Mesenchymal stem cell (in vitro differentiated cells and primary cell): ENCODE measurements around the gene AFTPH.

Experiments
- DNase-seq: peaks from one replicate; pipeline ENCODE4 v3.0.0-alpha.2; 2013
- H2AFZ ChIP-seq: one replicate; pipeline ENCODE4 v1.6.1; 2013; ENCODE audit warnings: low read depth, mild to moderate bottlenecking, control low read depth, inconsistent platforms, low read length, moderate library complexity
- H2AK5ac ChIP-seq: 2 replicates; pipeline ENCODE4 v1.6.1; 2013; ENCODE audit warnings: low read length, moderate library complexity, mild to moderate bottlenecking, inconsistent platforms; ENCODE audit not compliant: severe bottlenecking
- H2BK120ac ChIP-seq: one replicate; pipeline ENCODE4 v1.6.1; 2013; ENCODE audit warnings: low read depth, mild to moderate bottlenecking, inconsistent platforms, low read length, moderate library complexity
- H2BK12ac ChIP-seq, 2 experiments: one replicate each; pipeline ENCODE4 v1.6.1; 2013; ENCODE audit warnings: inconsistent platforms in 2 of 2, low read length in 2 of 2, mild to moderate bottlenecking in 2 of 2, moderate library complexity in 2 of 2, control low read depth in 1 of 2
- H2BK15ac ChIP-seq: one replicate; pipeline ENCODE4 v1.6.1; 2013; ENCODE audit warnings: mild to moderate bottlenecking, low read depth, inconsistent platforms; ENCODE audit not compliant: poor library complexity, severe bottlenecking
- H2BK5ac ChIP-seq: 2 replicates; pipeline ENCODE4 v1.6.1; 2013; ENCODE audit warnings: low read depth, mild to moderate bottlenecking, low read length, control low read depth, inconsistent platforms; ENCODE audit not compliant: poor library complexity, severe bottlenecking
- H3K14ac ChIP-seq, 2 experiments: one replicate each; pipeline ENCODE4 v1.6.1; 2013; ENCODE audit warnings: inconsistent platforms in 2 of 2, low read length in 2 of 2, control low read depth in 1 of 2, mild to moderate bottlenecking in 1 of 2, moderate library complexity in 1 of 2
- H3K18ac ChIP-seq, 2 experiments: one replicate each; pipeline ENCODE4 v1.6.1; 2013; ENCODE audit warnings: inconsistent platforms in 2 of 2, low read length in 2 of 2, control low read depth in 1 of 2, low read depth in 1 of 2, mild to moderate bottlenecking in 1 of 2
- H3K23ac ChIP-seq, 2 experiments: one replicate each; pipeline ENCODE4 v1.6.1; 2013; ENCODE audit warnings: inconsistent platforms in 2 of 2, low read length in 2 of 2, mild to moderate bottlenecking in 2 of 2, moderate library complexity in 2 of 2, control low read depth in 1 of 2
- H3K27ac ChIP-seq: 2 replicates; pipeline ENCODE4 v1.5.1; 2013; ENCODE audit warnings: mild to moderate bottlenecking, moderate library complexity, low read length, control low read depth, inconsistent platforms; ENCODE audit not compliant: poor library complexity, severe bottlenecking
- H3K27me3 ChIP-seq, 2 experiments: 2 replicates each; pipeline versions ENCODE4 v1.6.1 to v1.7.0; 2013; ENCODE audit warnings: low read length in 2 of 2, mild to moderate bottlenecking in 2 of 2, moderate library complexity in 2 of 2, control low read depth in 1 of 2, inconsistent platforms in 1 of 2; ENCODE audit not compliant: control insufficient read depth in 1 of 2, insufficient read depth in 1 of 2
- H3K36me3 ChIP-seq, 2 experiments: 2 replicates each; pipeline versions ENCODE4 v1.6.1 to v1.7.0; 2013; ENCODE audit warnings: low read length in 2 of 2, control low read depth in 1 of 2, inconsistent platforms in 1 of 2, low read depth in 1 of 2, mild to moderate bottlenecking in 1 of 2; ENCODE audit not compliant: insufficient read depth in 2 of 2, control insufficient read depth in 1 of 2
- H3K4ac ChIP-seq, 2 experiments: one replicate each; pipeline ENCODE4 v1.6.1; 2013; ENCODE audit warnings: inconsistent platforms in 2 of 2, low read length in 2 of 2, mild to moderate bottlenecking in 2 of 2, moderate library complexity in 2 of 2, control low read depth in 1 of 2, low read depth in 1 of 2
- H3K4me1 ChIP-seq: 2 replicates; pipeline ENCODE4 v1.6.1; 2013; ENCODE audit warnings: low read depth, low read length, control low read depth; ENCODE audit not compliant: control insufficient read depth, insufficient read depth
- H3K4me2 ChIP-seq: 2 replicates; pipeline ENCODE4 v1.6.1; 2013; ENCODE audit warnings: low read length, mild to moderate bottlenecking, inconsistent platforms; ENCODE audit not compliant: poor library complexity, severe bottlenecking
- H3K4me3 ChIP-seq, 2 experiments: 2 replicates each; pipeline versions ENCODE4 v1.5.1 to v1.7.0; 2013; ENCODE audit warnings: low read length in 2 of 2, mild to moderate bottlenecking in 2 of 2, control low read depth in 1 of 2, low read depth in 1 of 2; ENCODE audit not compliant: insufficient read depth in 1 of 2
- H3K79me1 ChIP-seq: replicated peaks from 2 replicates; pipeline ENCODE4 v1.6.1; 2013; ENCODE audit warnings: mild to moderate bottlenecking, control low read depth, low read length, inconsistent platforms; ENCODE audit not compliant: poor library complexity, severe bottlenecking
- H3K9ac ChIP-seq: 2 replicates; pipeline ENCODE4 v1.7.0; 2013; ENCODE audit warnings: mild to moderate bottlenecking, low read length, moderate library complexity
- H3K9me3 ChIP-seq: 2 replicates; pipeline ENCODE4 v1.7.0; 2013; ENCODE audit warnings: mild to moderate bottlenecking, low read length; ENCODE audit not compliant: control insufficient read depth
- H4K8ac ChIP-seq: one replicate; pipeline ENCODE4 v1.6.1; 2013; ENCODE audit warnings: inconsistent platforms, mild to moderate bottlenecking, low read length, moderate library complexity
- H4K91ac ChIP-seq: one replicate; pipeline ENCODE4 v1.6.1; 2013; ENCODE audit warnings: mild to moderate bottlenecking, low read length, inconsistent platforms
- WGBS: methylation state at CpG from one replicate; pipeline ENCODE4 v1.1.7; 2013; ENCODE audit warnings: mixed read lengths; 5-methylcytosine and 5-hydroxymethylcytosine counted together

AFTPH gene

GRCh38 chr2:64591188-64591587 is 67.1 kb downstream of the AFTPH start:
- 94% methylated on average over 4 of the region's 4 CpGs for WGBS
- no peak for DNase-seq
- no peak overlapping the region for H3K9ac ChIP-seq
- H3K4ac ChIP-seq, result no peak overlapping the region
- no peak overlapping the region for H3K4me3 ChIP-seq
- peaks cover 6% of the 10 kb centered on the region for H3K79me1 ChIP-seq
- H3K4me2 ChIP-seq, result no peak overlapping the region
- no peaks in the 10 kb centered on the region for H3K27me3 ChIP-seq
- H3K23ac ChIP-seq, result no peak overlapping the region
- no peak overlapping the region for H2BK5ac ChIP-seq
- H3K18ac ChIP-seq, result no peak overlapping the region
- H2BK15ac ChIP-seq, result no peak overlapping the region
- no peak overlapping the region for H2BK12ac ChIP-seq
- H4K91ac ChIP-seq, result no peak overlapping the region
- no peak overlapping the region for H2BK120ac ChIP-seq
- H2AK5ac ChIP-seq, result no peak overlapping the region
- no peak overlapping the region for H3K14ac ChIP-seq
- H3K4me1 ChIP-seq, result peaks cover 5% of the 10 kb centered on the region
- no peak overlapping the region for H4K8ac ChIP-seq
- no peak overlapping the region for H3K27ac ChIP-seq
- H3K9me3 ChIP-seq, result no peaks in the 10 kb centered on the region
- peaks cover 8 to 43% of the 10 kb centered on the region in 2 experiments for H3K36me3 ChIP-seq
- H2AFZ ChIP-seq, result no peak overlapping the region

GRCh38 chr2:64593035-64593655 is 69.0 kb downstream of the AFTPH start:
- 98% methylated on average over 2 of the region's 4 CpGs for WGBS
- Histone ChIP-seq H3K4me2 (no peak overlapping the region), H2BK5ac (no peak overlapping the region), H3K18ac (no peak overlapping the region), H4K91ac (no peak overlapping the region), H2AK5ac (no peak overlapping the region), H3K23ac (no peak overlapping the region), H2BK15ac (no peak overlapping the region), H2AFZ (no peak overlapping the region), H3K4me1 (peaks cover 5% of the 10 kb centered on the region), H3K36me3 (peaks cover 8 to 39% of the 10 kb centered on the region in 2 experiments), H2BK12ac (no peak overlapping the region), H3K9ac (peak overlapping the region; percentile 75), H3K27me3 (no peaks in the 10 kb centered on the region), H3K27ac (no peak overlapping the region), H4K8ac (no peak overlapping the region), H3K79me1 (peaks cover 4% of the 10 kb centered on the region), H3K4ac (no peak overlapping the region), H3K14ac (no peak overlapping the region), H2BK120ac (no peak overlapping the region), H3K4me3 (no peak overlapping the region), H3K9me3 (no peaks in the 10 kb centered on the region)
- peak; percentile 7 for DNase-seq

GRCh38 chr2:64594226-64594989 is 70.3 kb downstream of the AFTPH start:
- no peak overlapping the region for H3K18ac ChIP-seq
- H2BK15ac ChIP-seq, result no peak overlapping the region
- H3K4me2 ChIP-seq, result no peak overlapping the region
- H3K4me3 ChIP-seq, result peak overlapping the region in 1 of 2 experiments; percentile 32
- H3K4me1 ChIP-seq, result peaks cover 5% of the 10 kb centered on the region
- H3K36me3 ChIP-seq, result peaks cover 8 to 30% of the 10 kb centered on the region in 2 experiments
- peaks cover 3% of the 10 kb centered on the region for H3K79me1 ChIP-seq
- H2BK5ac ChIP-seq, result no peak overlapping the region
- peak overlapping the region; percentile 75 for H3K9ac ChIP-seq
- H3K23ac ChIP-seq, result no peak overlapping the region
- no peak overlapping the region for H2AK5ac ChIP-seq
- H3K14ac ChIP-seq, result no peak overlapping the region
- H4K91ac ChIP-seq, result no peak overlapping the region
- H2BK12ac ChIP-seq, result no peak overlapping the region
- peak; percentile 34 for DNase-seq
- no peak overlapping the region for H2BK120ac ChIP-seq
- peak overlapping the region; percentile 16 for H4K8ac ChIP-seq
- no peaks in the 10 kb centered on the region for H3K27me3 ChIP-seq
- H3K27ac ChIP-seq, result no peak overlapping the region
- H3K9me3 ChIP-seq, result no peaks in the 10 kb centered on the region
- H2AFZ ChIP-seq, result no peak overlapping the region
- WGBS, result 96% methylated on average over 3 of the region's 7 CpGs
- H3K4ac ChIP-seq, result no peak overlapping the region

- H3K79me1 ChIP-seq, result peaks cover 3% of the 10 kb centered on the region
- H4K91ac ChIP-seq, result no peak overlapping the region
- no peak overlapping the region for H3K27ac ChIP-seq
- no peak overlapping the region for H2BK5ac ChIP-seq
- no peaks in the 10 kb centered on the region for H3K9me3 ChIP-seq
- H3K14ac ChIP-seq, result no peak overlapping the region
- H2AK5ac ChIP-seq, result no peak overlapping the region
- H2BK12ac ChIP-seq, result no peak overlapping the region
- no peak overlapping the region for H2BK15ac ChIP-seq
- peaks cover 5% of the 10 kb centered on the region for H3K4me1 ChIP-seq
- H3K23ac ChIP-seq, result no peak overlapping the region
- no peak overlapping the region for H3K4ac ChIP-seq
- peak; percentile 42 for DNase-seq
- no peak overlapping the region for H4K8ac ChIP-seq
- H3K4me2 ChIP-seq, result no peak overlapping the region
- WGBS, result 78% methylated on average over 3 of the region's 4 CpGs
- peaks cover 8 to 20% of the 10 kb centered on the region in 2 experiments for H3K36me3 ChIP-seq
- H3K4me3 ChIP-seq, result no peak overlapping the region
- no peaks in the 10 kb centered on the region for H3K27me3 ChIP-seq
- H2AFZ ChIP-seq, result no peak overlapping the region
- no peak overlapping the region for H3K18ac ChIP-seq
- H3K9ac ChIP-seq, result no peak overlapping the region
- no peak overlapping the region for H2BK120ac ChIP-seq
Measured at GRCh38 chr2:64595397-64596176, 71.5 kb downstream of the AFTPH start.
